ENCODE results near the gene KIAA0408. TPM values are rescaled to one million over a fixed set of nuclear protein-coding genes. Genes with fewer than 3 reads are reported as not detected.

The KIAA0408 gene
- total RNA-seq, 1 experiment from 2014 or later: 0.25 TPM

- TF ChIP-seq ATF3 (IDR thresholded peaks at IDR 0.05): peak; percentile 52
- no peak for TF ChIP-seq ZBTB33 (IDR thresholded peaks at IDR 0.05; ENCODE audit: extremely low read depth, insufficient replicate concordance, low read length)
- TF ChIP-seq POLR2A (IDR thresholded peaks at IDR 0.05; ENCODE audit: borderline replicate concordance, extremely low read depth, insufficient read depth, insufficient read length): no peak
- no peak for TF ChIP-seq EGR1 (IDR thresholded peaks at IDR 0.05; ENCODE audit: low read depth)
- TF ChIP-seq EZH2 (IDR thresholded peaks at IDR 0.05): no peak
- TF ChIP-seq MAX (IDR thresholded peaks at IDR 0.05): no peak
- no peak for TF ChIP-seq ZFX (IDR thresholded peaks at IDR 0.05)
- TF ChIP-seq POLR2AphosphoS5 (IDR thresholded peaks at IDR 0.05; ENCODE audit: low read depth, low read length): no peak
- no peak for TF ChIP-seq REST (IDR thresholded peaks at IDR 0.05; ENCODE audit: low read depth)
Observed at GRCh38 chr6:127481628-127482027, 22.4 kb upstream of the KIAA0408 start (continued).

- Histone ChIP-seq H3K9me3 (ENCODE audit: control insufficient read depth in 1 of 2, insufficient read depth in 1 of 2, low read depth in 1 of 2, low read length in 2 of 2) (no peaks in the 10 kb centered on the region), H2AFZ (ENCODE audit: low read depth, low read length, poor library complexity, severe bottlenecking) (no peak overlapping the region), H3K4me3 (replicated peaks in 1 of 2; ENCODE audit: low read depth in 1 of 2, low read length in 2 of 2) (no peak overlapping the region), H4K20me1 (ENCODE audit: insufficient read depth) (no peaks in the 10 kb centered on the region), H3K4me1 (ENCODE audit: control insufficient read depth in 1 of 2, insufficient read depth in 2 of 2, low read length in 2 of 2) (peaks cover 0 to 10% of the 10 kb centered on the region in 2 experiments; a peak in 1 of 4 replicates), H3K9me2 (ENCODE audit: insufficient read depth) (no peaks in the 10 kb centered on the region), H3K9ac (ENCODE audit: low read length) (no peak overlapping the region), H3K4me2 (ENCODE audit: low read length) (no peak overlapping the region), H3K27me3 (ENCODE audit: insufficient read depth, low read length) (no peaks in the 10 kb centered on the region), H3K79me2 (ENCODE audit: insufficient read depth, low read length) (no peaks in the 10 kb centered on the region), H3K36me3 (ENCODE audit: control insufficient read depth in 1 of 2, insufficient read depth in 2 of 2, low read length in 2 of 2) (no peaks in the 10 kb centered on the region), H3K27ac (ENCODE audit: low read depth, low read length) (no peak overlapping the region)
- DNase-seq (ENCODE audit: low read depth, low spot score): no peak
- no peak for ATAC-seq
- intact Hi-C loops (cut with micrococcal nuclease): no loop called here
- POLR2A ChIA-PET: no interaction called here
- CTCF ChIA-PET: no interaction called here
- no TSS peak for BruUV-seq (replicated peaks)
- RAD21 ChIA-PET (ENCODE audit: low non-redundant PET in 1 of 2, low total read pairs in 2 of 2, uncharacterized antibody in 2 of 2, unreplicated experiment in 2 of 2): no interaction called here
- TF ChIP-seq SP1 (IDR thresholded peaks at IDR 0.05; ENCODE audit: low read depth) (no peak), ZFX (IDR thresholded peaks at IDR 0.05) (no peak), SRF (IDR thresholded peaks at IDR 0.05; ENCODE audit: low read depth) (no peak), ELF1 (IDR thresholded peaks at IDR 0.05; ENCODE audit: borderline replicate concordance, low read depth) (no peak), MAX (IDR thresholded peaks at IDR 0.05) (no peak), CEBPB (IDR thresholded peaks at IDR 0.05; ENCODE audit: low read depth) (no peak), EZH2phosphoT487 (IDR thresholded peaks at IDR 0.05; ENCODE audit: borderline replicate concordance) (no peak), CTCF (IDR thresholded peaks at IDR 0.05 in 2 of 3, conservative IDR thresholded peaks at IDR 0.05 in 1 of 3; ENCODE audit: borderline replicate concordance in 1 of 3, insufficient read depth in 1 of 3, low read depth in 2 of 3, low read length in 2 of 3) (no peak), ATF3 (IDR thresholded peaks at IDR 0.05) (no peak), FOSL1 (IDR thresholded peaks at IDR 0.05; ENCODE audit: low read depth) (no peak), TCF7L2 (IDR thresholded peaks at IDR 0.05; ENCODE audit: borderline replicate concordance, extremely low read depth, insufficient read depth, insufficient read length) (no peak), JUND (IDR thresholded peaks at IDR 0.05) (no peak), EZH2 (IDR thresholded peaks at IDR 0.05) (no peak)
Observed at GRCh38 chr6:127481111-127481510, 21.9 kb upstream of the KIAA0408 start.
